Forelimb muscle (tissue), 1 donor: ENCODE measurements around the gene DDT. TPM values are rescaled to one million over a fixed set of nuclear protein-coding genes. Genes with fewer than 3 reads are reported as not detected.
"Not testable (repeated sequence)": the region's sequence is repeated elsewhere in the genome, so short reads cannot be mapped to it uniquely, and the experiment has no call there.

Experiments
- DNase-seq: peaks from one replicate; pipeline ENCODE4 v3.0.0-alpha.2; 2013; ENCODE audit warnings: low read depth
- polyA plus RNA-seq: library from polyadenylated mRNA; unstranded; fragments of 120-200 nt; gene quantifications from one replicate; pipeline ENCODE4 v1.2.1, GENCODE V29; 2013; ENCODE audit not compliant: insufficient read length

The DDT gene
- polyA plus RNA-seq, 1 donor, result 59.2 TPM

DNA sequence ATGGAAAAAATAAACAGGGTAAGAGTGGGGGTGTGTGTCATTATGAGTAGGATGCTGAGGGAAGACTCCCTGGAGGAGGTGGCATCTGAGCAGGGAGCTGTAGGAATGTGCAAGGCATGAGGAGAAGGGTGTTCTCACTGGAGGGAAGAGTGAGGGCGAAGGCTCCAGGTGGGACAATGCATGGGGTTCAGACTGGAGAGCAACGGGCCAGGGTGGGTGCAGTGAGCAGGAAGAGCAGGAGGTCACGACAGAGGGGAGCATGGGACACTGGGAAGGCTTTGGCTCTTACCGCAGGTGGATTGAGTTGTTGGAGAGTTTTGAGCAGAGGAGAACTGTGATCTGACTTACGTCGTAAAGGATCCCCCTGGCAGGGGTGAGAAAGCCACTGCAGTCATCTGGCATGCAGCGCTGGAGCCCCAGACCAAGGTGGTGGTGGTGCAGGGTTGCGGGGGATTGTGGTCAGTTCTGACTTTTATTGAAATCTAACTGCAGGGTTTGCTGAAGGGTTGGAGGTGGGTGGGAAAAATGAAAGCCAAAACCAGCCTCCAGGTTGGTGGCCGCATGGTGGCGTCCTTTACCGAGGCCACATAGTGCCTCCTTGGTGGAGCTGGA is 21.3 kb downstream of the DDT start:
- not testable (repeated sequence) for DNase-seq

DNA sequence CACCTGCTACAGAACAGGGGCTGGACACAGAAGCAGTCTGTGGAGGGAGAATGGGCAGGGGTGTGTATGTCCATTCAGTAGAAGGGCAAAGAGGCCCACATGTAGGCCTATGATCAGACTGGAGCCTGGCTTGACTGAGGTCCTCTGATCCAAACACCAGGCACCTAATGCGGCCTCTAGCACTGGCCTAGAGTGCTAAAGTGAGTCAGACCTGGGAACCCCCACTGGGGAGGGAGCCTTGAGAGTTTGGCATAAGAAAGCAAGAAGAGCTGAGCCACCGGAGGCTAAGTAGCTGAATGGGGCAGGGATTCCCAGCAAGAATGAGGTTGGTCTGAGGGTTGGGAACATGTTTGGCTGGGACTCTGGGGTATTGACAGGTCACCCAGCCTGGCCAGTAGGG is 22.9 kb downstream of the DDT start:
- DNase-seq, result not testable (repeated sequence)

DNA sequence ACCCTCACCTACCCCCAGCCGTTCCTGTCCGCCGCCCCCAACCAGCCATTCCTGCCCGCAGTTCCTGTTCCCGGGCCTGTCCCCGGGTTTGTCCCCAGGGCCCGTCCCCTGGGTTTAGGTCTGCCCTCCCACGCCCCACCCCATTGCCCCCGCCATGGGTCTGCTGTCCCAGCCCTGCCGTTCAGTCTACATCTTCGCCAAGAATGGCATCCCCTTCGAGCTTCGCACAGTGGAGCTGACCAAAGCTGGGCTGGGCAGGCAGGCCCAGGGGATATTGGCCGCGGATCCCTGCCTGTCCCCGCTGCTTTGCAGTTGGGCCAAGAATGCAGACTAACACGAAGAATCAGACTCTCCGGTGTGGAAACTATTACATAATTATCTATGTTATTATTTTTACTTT is 24.5 kb downstream of the DDT start:
- not testable (repeated sequence) for DNase-seq

DNA sequence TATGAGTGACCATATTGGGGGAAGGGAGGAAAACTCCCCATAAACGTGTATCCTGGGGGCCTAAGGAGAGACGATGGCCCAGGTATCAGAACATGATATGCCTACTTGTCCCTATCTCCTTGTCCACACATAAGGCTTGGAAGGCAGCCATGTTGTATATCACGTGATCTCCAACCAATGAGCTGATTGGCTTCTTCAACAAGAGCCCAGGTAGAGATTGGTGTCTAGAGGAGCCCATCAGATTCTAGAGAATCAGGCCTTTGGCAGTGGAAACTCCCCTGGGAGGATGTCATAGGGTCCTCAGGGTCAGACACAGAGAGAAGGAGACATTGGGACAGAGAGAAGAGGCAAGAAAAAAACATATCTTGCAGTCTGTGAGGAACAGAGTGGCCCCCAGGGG is 26.9 kb downstream of the DDT start:
- not testable (repeated sequence) for DNase-seq

DNA sequence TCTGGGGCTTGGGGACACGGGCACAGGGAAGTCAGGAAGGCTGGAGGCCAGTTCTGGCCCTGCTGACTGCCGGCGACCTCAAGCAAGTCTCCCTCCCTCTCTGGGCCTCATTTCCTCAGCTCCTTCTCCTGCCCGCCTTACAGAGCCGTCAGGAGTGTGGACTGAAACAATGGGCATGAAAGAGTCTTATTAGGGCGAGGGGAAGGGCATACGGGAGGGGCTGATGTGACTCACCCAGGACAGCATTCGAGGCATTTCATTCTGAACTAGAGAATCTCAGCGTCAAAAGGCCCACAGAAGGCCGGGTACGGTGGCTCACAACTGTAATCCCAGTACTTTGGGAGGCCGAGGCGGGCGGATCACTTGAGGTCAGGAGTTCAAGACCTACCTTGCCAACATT is 34.1 kb downstream of the DDT start:
- DNase-seq, result not testable (repeated sequence)

DNA sequence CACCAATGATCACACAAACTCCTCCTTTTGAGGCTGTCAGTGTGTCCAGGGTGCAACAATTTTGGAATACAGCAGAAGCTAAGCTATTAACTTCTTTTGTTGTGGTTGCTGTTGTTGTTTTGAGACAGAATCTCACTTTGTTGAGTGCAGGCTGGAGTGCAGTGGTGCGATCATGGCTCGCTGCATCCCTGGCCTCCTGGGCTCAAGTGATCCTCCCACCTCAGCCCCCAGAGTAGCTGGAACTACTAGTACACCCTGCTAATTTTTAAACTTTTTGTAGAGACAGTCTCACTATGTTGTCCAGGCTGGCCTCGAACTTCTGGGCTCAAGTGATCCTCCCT is 35.3 kb downstream of the DDT start:
- DNase-seq, result no peak

DNA sequence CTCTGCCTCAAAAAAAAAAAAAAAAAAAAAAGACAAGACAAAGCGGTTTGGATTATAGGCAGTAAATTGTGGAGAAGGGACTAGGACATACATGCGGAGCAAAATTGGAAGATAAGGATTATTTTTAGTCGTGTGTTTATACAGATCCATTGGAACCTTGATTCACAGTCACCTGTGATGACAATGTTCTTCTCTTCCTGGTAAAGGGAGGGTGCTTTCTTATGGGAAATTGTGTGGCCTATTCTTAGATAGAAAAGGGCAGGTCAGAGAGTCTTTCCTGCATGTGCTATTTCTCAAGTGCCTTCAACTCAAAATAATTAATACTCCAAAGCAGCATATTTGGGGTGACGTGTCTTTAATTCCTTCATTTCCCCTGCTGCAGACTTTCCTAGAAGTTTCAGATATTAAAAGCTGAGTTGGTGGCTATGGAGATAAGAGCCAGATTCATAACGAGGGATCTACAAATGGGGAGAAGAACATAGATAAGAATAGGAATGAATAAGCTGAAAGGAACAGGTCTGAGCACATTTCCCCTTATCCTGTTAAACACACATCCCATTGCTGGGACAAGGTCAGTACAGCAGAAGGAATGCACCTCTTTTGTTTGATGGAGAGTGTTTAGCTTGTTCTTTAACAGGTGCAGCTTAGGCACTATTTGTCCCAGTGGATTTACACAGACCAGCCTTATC is 35.8 kb downstream of the DDT start:
- no peak for DNase-seq

DNA sequence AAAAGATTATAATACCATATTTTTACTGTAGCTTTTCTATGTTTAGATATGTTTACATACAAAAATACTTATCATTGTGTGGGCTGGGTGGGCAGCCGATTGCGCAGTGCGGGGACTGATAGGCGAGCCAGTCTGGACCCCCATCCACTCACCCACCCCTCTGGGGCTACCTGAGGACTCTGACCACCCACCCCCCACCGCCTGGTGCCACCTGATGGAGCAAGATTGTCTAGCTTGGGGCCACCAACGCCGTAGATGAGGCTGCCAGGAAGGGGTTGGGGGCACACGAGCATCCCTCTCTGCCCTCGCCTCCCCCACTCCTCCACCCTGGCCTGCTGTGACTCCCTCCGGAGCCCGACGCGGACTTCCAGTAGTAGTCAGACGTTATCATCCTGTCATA is 47.7 kb downstream of the DDT start:
- no peak for DNase-seq

DNA sequence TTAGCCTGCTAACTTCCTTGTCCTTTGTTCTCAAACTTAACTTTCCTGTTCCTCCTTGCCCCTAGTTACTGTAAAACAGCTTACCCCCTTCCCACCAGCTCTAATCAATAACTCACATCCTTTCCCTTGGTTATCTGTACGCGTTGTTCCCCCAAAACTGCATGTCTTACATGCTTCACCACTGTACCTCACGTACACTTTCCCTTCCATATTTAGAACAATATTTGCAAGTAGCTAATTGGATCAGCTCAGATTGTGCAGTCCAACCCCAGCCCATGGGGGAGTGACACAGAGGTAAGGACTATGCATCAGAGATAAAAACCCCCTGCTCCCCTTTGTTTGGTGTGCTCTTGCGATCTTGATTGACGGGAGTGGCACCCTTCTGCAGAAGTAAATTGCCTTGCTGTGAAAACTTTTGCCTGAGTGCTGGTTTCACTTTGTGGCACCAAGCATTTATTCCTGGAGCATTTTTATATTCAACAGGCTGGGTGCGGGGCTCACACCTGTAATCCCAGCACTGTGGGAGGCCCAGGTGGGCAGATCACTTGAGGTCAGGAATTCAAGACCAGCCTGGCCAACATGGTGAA is 49.1 kb downstream of the DDT start:
- DNase-seq, result no peak

DNA sequence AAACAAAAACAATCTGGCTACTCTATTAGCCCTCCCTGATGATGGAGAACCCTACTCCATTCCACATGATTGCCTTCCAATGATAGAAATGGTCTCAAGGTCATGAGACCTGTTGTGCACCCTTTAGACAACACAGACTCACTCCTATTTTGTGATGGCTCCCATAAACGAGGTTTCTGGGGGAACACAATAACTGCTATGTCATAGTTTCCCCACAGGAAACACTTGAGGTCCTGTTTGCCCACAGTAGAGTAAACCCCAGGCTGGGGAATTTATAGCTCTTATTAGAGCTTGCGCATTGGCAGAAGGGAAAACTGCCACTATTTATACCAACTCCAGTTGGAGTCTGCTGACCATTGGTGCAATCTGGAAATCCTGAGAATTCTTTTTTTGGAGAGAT is 51.3 kb downstream of the DDT start:
- no peak for DNase-seq

DNA sequence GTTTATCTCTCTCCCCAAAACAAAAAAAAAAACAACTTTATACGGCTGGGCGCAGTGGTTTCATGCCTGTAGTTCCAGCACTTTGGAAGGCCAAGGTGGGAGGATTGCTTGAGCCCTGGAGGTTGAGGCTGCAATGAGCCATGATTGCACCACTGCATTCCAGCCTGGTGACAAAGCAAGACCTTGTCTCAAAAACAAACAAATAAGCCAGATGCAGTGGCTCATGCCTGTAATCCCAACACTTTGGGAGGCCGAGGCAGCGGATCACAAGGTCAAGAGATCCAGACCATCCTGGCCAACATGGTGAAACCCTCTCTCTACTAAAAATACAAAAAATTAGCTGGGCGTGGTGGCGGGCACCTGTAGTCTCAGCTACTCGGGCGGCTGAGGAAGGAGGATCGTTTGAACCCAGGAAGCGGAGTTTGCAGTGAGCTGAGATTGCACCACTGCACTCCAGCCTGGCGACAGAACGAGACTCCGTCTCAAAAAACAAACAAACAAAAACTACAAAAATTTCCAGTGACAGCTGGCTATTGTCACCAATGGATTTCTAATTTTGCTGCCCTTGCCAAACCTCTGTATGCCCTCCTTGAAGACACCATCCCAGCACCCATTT is 52.5 kb downstream of the DDT start:
- DNase-seq, result not testable (repeated sequence)

Other genes starting within 250 kb of the DDT start
- 5.0 TPM for gene ZNF70, start 223.3 kb downstream of the DDT start, polyA plus RNA-seq
- gene VPREB3, start 220.0 kb downstream of the DDT start, polyA plus RNA-seq, result 0.66 TPM
- 0.33 TPM for gene C22orf15, start 211.5 kb downstream of the DDT start, polyA plus RNA-seq
- 57.6 TPM for gene CHCHD10, start 206.5 kb downstream of the DDT start, polyA plus RNA-seq
- 9.1 TPM for gene MMP11, start 201.6 kb downstream of the DDT start, polyA plus RNA-seq
- 67.8 TPM for gene SMARCB1, start 187.5 kb downstream of the DDT start, polyA plus RNA-seq
- 0.66 TPM for gene DERL3, start 135.4 kb downstream of the DDT start, polyA plus RNA-seq
- 9.8 TPM for gene SLC2A11, start 116.6 kb downstream of the DDT start, polyA plus RNA-seq
- 131 TPM for gene MIF, start 80.1 kb downstream of the DDT start, polyA plus RNA-seq
- 3.7 TPM for gene GSTT2B, start 13.2 kb downstream of the DDT start, polyA plus RNA-seq
- gene DDTL, start 7.6 kb downstream of the DDT start, polyA plus RNA-seq, result 4.6 TPM
- gene GSTT2, start 5.7 kb upstream of the DDT start, polyA plus RNA-seq, result 0.32 TPM
- gene GSTT4, start 31.0 kb upstream of the DDT start, polyA plus RNA-seq, result not detected
- 32.5 TPM for gene CABIN1, start 36.9 kb upstream of the DDT start, polyA plus RNA-seq
- 0.91 TPM for gene SUSD2, start 207.0 kb upstream of the DDT start, polyA plus RNA-seq